Measurements from ENCODE around the gene PFKFB4.
"Not testable (repeated sequence)": the region's sequence is repeated elsewhere in the genome, so short reads cannot be mapped to it uniquely, and the experiment has no call there.

PFKFB4 gene

DNA sequence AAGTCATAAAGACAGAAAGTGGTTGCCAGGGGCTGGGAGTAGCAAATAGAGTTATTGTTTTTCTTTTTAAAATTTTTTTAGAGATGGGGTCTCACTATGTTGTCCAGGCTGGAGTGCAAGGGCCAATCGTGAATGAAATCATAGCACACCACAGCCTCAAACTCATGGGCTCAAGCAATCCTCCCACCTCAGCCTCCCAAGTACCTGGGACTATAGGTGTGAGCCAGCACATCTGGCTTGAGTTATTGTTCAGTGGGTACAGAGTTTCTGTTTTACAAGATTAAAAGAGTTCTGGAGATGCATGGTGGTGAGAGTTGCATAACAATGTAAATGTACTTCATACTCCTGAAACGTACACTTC lies 23.6 kb downstream of the PFKFB4 start:
- no peak for DNase-seq (ENCODE audit: low spot score)
- no peak for FAIRE-seq

GRCh38 chr3:48532271-48532976 lies 24.2 kb downstream of the PFKFB4 start:
- FAIRE-seq (no peak), DNase-seq (ENCODE audit: low spot score) (no peak)

GRCh38 chr3:48530701-48531100 lies 25.9 kb downstream of the PFKFB4 start:
- DNase-seq (ENCODE audit: low spot score); FAIRE-seq: not testable (repeated sequence)

GRCh38 chr3:48528754-48529153 lies 27.8 kb downstream of the PFKFB4 start:
- FAIRE-seq, result no peak

DNA sequence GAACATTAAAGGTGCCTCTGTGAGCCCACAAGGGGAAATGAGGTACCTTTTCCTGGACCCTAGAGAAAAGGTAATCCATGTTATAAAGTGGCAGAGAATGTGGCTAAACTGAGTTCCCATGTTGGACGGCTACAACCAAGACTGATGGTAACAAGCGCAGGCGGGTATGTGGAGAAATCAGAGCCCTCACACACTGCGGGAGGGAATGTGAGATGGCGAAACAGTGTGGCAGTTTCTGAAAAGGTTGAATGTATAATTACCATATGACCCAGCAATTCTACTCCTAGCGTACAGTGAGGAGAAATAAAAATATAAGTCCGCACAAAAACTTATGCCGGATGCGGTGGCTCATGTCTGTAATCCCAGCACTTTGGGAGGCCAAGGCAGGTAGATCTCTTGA lies 28.6 kb downstream of the PFKFB4 start:
- no peak for FAIRE-seq
- DNase-seq (ENCODE audit: low spot score), result no peak

More at GRCh38 chr3:48528754-48529153, 27.8 kb downstream of the PFKFB4 start:
- DNase-seq (ENCODE audit: low spot score), result no peak

DNA sequence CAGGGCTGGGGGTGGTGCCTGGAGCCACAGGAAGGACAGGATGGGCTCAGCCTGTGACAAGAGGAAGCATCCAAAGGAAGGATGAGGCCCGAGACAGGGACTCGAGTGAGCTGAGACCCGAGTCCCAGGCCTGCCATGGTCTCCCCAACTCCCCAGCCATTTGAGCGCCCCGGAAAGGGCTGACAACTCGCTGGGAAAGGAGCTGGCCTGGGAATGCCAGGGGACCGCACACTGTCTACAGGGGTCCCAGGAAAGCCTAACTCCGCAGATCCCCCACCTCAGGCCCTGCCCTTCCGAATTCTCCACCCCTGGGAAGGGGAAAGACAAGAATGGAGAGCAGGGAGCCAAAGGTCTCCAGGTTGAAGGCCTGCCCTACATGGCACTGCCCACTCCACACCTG lies 31.6 kb downstream of the PFKFB4 start:
- DNase-seq (ENCODE audit: low spot score) (no peak), FAIRE-seq (no peak)

DNA sequence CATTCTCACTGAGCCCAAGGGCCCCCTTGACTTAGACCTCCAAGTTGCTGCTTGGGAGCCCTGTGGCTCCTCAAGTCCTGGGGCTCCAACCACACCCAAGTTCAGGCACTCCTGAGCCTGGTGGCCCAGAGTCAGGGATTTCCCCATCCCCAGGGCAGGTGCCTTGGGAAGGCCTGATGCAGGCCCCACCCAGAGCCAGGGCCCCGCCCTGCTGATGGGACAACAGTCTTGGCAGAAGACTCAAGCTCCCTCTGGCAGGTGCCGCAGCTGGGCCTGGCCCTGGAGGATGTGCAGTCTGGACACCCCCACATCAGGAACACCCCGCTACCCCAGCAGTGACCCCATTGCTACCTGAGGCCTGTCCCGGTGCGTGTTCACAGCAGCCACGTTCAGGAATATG lies 35.0 kb downstream of the PFKFB4 start:
- DNase-seq (ENCODE audit: low spot score) (no peak), FAIRE-seq (no peak)

- DNase-seq (ENCODE audit: low spot score) (no peak), FAIRE-seq (no peak)
These were observed 37.3 kb downstream of the PFKFB4 start for GRCh38 chr3:48519277-48519643.

DNA sequence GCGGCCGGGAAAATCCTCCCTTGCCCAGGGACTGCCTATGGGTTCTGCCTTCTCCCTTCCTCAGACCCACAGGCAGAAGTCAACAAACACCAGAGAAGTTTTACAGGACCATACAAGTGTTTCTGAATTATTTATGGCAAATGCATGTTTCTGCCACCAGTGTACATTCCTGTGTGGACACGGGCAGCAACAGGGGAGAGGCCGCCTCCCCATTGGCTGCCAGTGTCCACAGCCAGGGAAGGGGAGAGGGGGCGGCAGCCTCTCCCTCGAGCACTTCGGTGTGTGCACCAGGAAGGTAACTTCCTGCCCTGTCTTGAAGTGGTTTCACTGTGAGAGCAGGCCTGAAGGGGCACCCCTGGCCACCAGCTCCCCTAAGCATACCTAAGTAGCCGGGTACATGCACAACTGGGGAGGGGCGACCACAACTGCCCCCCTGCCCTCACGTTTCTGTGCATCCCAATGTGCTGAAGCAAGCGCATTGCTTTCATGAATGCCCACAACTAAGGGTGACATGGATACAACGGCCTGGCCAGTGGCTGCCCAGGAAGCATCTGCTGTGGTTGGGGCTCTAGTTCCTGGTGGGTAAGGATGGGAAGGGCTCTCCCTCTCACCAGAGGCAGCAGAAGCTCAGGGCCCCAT lies 37.8 kb downstream of the PFKFB4 start:
- DNase-seq (ENCODE audit: low spot score) (no peak), FAIRE-seq (no peak)

GRCh38 chr3:48518069-48518468 lies 38.5 kb downstream of the PFKFB4 start:
- no peak for FAIRE-seq
- no peak for DNase-seq (ENCODE audit: low spot score)

- DNase-seq (ENCODE audit: low spot score), result no peak
- FAIRE-seq, result no peak
These were observed 40.0 kb downstream of the PFKFB4 start for GRCh38 chr3:48516571-48516970.

GRCh38 chr3:48514431-48515227 lies 42.0 kb downstream of the PFKFB4 start:
- DNase-seq (ENCODE audit: low spot score) (no peak), FAIRE-seq (no peak)

DNA sequence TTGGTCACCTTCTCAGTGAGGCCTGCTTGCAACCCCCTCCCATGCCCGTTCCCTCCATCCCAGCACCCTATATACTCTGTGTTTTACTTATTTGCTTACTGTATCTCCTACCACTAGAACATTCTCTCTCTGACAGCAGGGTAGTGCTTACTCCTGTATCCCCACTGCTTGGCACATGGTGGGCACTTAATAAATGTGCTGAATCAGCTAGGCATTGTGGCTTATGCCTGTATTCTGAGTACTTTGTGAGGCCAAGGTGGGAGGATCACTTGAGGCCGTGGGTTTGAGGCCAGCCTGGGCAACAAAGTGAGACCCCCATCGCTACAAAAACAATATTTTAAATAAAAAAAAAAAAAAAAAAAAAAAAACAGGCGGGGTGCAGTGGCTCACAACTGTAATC lies 45.1 kb downstream of the PFKFB4 start:
- no peak for FAIRE-seq
- DNase-seq (ENCODE audit: low spot score), result no peak

DNA sequence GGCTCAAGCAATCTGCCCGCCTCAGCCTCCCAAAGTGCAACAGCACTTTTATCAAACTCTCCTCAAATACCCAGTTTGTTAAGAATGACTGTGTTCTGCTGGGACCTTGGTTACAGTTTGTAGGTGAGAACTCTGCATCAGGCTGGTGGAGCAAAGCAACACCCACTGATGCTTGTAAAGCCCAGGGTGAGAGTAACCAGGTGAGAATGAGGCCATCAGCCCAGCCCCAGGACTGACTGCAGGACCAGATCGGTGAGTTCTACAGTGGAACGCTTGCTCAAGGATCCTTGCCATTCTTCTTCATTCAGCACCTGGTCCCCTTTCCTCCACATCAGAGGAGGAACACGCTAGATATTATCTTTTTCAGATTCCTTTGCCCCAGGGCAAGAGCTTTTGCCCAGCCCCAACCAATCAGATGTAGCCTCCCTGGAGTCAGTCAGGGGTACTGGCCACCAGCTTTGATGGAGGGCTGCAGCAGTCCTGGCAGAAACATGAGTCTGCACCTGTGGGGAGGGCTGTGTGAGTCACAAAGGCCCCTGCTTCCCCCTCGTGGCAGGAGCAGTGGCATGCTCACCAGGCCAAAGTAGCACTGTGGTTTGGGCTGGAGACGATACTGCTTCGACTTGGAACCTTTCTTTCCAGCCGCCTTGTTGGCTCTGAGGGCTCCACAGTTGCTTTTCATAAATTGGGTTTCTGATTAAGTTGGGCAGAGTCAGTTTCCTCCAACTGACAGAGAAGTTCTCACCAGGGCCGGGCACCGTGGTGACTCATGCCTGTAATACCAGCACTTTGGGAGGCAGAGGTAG lies 49.1 kb downstream of the PFKFB4 start:
- FAIRE-seq (peak; percentile 71), DNase-seq (ENCODE audit: low spot score) (peak; percentile 92)

- FAIRE-seq, result no peak
- no peak for DNase-seq (ENCODE audit: low spot score)
These were observed 50.6 kb downstream of the PFKFB4 start for GRCh38 chr3:48505968-48506504.

- FAIRE-seq (no peak), DNase-seq (ENCODE audit: low spot score) (no peak)
These were observed 51.5 kb downstream of the PFKFB4 start for GRCh38 chr3:48505146-48505545.

DNA sequence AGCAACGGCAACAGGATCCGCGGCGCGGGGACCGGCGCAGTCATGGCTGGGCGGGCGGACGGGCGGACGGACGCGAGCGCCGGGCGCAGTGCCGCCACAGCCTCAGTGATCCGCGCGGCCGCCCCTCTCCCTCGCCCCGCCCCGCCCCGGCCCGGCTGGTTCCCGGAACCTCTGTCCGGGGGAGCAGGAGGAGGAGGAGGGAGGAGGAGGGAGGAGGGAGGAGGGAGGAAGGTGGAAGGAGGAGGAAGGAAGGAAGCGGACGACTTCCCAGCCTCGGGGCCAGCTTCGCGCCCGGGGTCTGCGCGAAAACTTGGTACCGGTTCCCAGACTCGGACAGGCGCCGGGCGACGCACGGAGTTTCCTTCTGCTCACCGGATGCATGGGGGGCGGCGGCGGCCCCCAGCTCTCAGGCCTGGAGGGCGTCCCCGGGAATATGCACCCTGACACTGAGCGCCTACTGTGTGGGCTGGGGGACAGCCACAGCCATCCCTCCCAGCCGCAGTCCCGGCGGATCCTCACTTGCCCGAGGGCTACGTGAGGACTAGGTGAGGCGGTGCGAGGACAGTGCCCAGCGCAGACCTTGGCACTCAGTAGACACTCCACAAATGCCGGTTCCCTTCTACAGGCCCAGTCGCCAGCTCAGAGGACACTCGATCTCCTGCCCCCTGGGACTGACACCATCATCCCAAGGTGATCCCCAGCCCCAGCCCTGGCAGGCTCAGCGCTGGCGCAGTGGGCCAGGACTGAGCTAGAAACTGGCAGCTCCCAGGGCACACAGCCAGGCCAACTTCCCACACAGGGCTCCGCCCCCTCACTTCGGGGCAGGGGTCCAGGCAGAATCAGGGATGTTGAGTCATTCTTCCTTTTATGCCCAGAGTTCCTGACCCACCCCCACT lies 52.3 kb downstream of the PFKFB4 start, which contains the start of gene SHISA5:
SHISA5 (minus strand) TSS at position 124 of the 896 bp plus-strand sequence; CDS start at position 44, 80 bp downstream.
- FAIRE-seq (peak; percentile 74), DNase-seq (ENCODE audit: low spot score) (peak; percentile 76)

DNA sequence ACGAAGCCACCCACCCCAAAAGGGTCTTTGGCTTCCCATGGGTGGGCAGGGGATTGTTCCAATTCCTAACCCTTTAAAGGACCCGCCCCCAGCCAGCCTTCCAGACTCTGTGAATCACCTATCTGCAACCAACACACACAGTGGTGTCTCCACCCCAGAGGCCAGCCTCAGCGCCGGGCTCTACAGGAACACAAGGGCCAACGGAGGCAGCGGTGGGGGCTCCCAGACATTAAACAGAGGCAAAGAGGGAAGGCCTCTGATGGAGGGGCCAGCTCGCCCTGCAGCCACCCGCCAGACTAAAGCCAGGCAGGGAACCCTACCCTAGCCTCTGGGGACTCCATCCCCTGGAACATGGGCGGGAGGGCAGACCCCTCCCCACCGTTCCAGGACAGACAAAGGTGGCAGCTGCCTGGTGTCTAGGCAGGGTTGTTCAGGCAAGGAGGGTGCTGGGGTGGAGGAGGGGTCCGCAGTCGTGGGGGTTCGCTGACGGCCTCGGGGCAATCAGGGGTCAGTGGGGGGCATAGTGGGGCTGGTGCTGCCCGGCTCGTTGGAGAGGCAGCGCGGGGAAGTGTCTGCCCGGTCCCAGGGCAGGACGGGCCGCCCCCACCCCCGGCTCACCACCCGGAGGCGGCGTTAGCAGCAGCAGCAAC lies 53.1 kb downstream of the PFKFB4 start:
- peak; percentile 64 for DNase-seq (ENCODE audit: low spot score)
- no peak for FAIRE-seq

DNA sequence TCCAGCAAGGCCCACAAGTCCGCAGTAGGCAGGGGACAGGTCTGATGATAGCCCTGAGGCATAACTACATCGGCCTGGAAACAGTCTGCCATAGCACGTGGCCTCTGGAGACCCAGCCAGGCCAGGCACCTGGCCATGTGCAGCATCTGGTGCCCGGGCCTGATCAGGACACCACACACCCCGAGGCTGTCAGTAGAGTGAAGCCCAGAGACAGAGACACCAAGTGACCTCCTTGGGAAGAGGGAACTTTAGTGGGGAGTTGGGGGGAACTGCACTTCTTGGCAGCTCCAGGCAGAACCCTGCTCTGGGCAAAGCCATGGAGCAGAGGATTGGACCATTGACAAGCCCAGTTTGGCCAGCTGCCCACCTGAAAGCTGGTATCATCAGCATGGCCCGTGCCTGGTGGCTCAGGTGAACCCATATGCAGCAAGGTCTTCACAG lies 53.9 kb downstream of the PFKFB4 start:
- FAIRE-seq (peak; percentile 63), DNase-seq (ENCODE audit: low spot score) (no peak)

GRCh38 chr3:48502121-48502520 lies 54.5 kb downstream of the PFKFB4 start:
- FAIRE-seq, result no peak
- no peak for DNase-seq (ENCODE audit: low spot score)

Data from urothelium cell line (cell line).